ENCODE measurements around the gene SENP6. TPM values are rescaled to one million over a fixed set of nuclear protein-coding genes. Genes with fewer than 3 reads are reported as not detected.

SENP6 gene
- total RNA-seq, 1 experiment from 2014 or later: 116 TPM

GRCh38 chr6:75719133-75719532, 117.5 kb downstream of the SENP6 start:
- Histone ChIP-seq H2AFZ (ENCODE audit: low read length) (no peak overlapping the region), H4K8ac (replicated peaks; ENCODE audit: insufficient read length, low read depth, low read length) (no peak overlapping the region), H3K9ac (ENCODE audit: extremely low read depth, insufficient read length, low read length) (no peak overlapping the region), H2BK15ac (ENCODE audit: low read depth, low read length) (no peak overlapping the region), H2BK20ac (ENCODE audit: low read depth, low read length, poor library complexity, severe bottlenecking) (no peak overlapping the region), H3K9me3 (ENCODE audit: control insufficient read depth, low read depth, low read length) (no peaks in the 10 kb centered on the region), H4K91ac (ENCODE audit: insufficient read length, low read depth, low read length) (no peak overlapping the region), H3K18ac (ENCODE audit: insufficient read length, low read depth, low read length) (no peak overlapping the region), H4K20me1 (ENCODE audit: control insufficient read depth, insufficient read depth, insufficient read length) (no peaks in the 10 kb centered on the region), H3K56ac (ENCODE audit: insufficient read length, low read depth, low read length) (no peak overlapping the region), H3K27me3 (ENCODE audit: insufficient read depth, low read length) (no peaks in the 10 kb centered on the region), H3K79me2 (ENCODE audit: insufficient read depth, low read length) (no peaks in the 10 kb centered on the region), H2BK12ac (ENCODE audit: insufficient read length, low read depth, low read length) (no peak overlapping the region), H3K14ac (ENCODE audit: insufficient read depth, low read length) (no peak overlapping the region), H3K79me1 (ENCODE audit: insufficient read depth, low read depth, low read length, poor library complexity, severe bottlenecking) (no peaks in the 10 kb centered on the region), H3K4me2 (ENCODE audit: insufficient read depth, insufficient read length, low read length) (no peak overlapping the region), H2BK5ac (ENCODE audit: insufficient read length, low read length) (no peak overlapping the region), H2AK5ac (ENCODE audit: insufficient read length, low read length) (no peak overlapping the region), H3K4me1 (ENCODE audit: insufficient read depth, low read length) (no peaks in the 10 kb centered on the region), H2BK120ac (ENCODE audit: low read depth, low read length, poor library complexity, severe bottlenecking) (no peak overlapping the region), H3K27ac (ENCODE audit: insufficient read length, low read depth, low read length) (no peak overlapping the region), H3T11ph (ENCODE audit: low read length) (no peak overlapping the region), H3K23me2 (ENCODE audit: insufficient read length, low read depth, low read length, poor library complexity, severe bottlenecking) (no peaks in the 10 kb centered on the region), H3K4ac (ENCODE audit: low read depth, low read length) (no peak overlapping the region), H3K23ac (ENCODE audit: insufficient read length, low read depth, low read length) (no peak overlapping the region), H4K5ac (ENCODE audit: insufficient read length, low read depth, low read length) (no peak overlapping the region)
- no peaks in the 10 kb centered on the region for H3K4me1 Mint-ChIP-seq
- WGBS (ENCODE audit: extremely low coverage, insufficient read length, low lambda C conversion rate): no CpG with 5 or more reads among the region's 3 CpGs
- H3K27ac Mint-ChIP-seq: peak overlapping the region in 1 of 3 experiments; percentile 40; a peak in 2 of 7 replicates
- H3K36me3 Mint-ChIP-seq (ENCODE audit: insufficient read depth in 1 of 3, low read depth in 3 of 3): peaks cover 0 to 14% (median 12%) of the 10 kb centered on the region in 3 experiments; a peak in 5 of 7 replicates
- DNase-seq: no peak
- TF ChIP-seq CTCF (conservative IDR thresholded peaks at IDR 0.05): no peak
- no peaks in the 10 kb centered on the region for H3K9me3 Mint-ChIP-seq
- no peaks in the 10 kb centered on the region for H3K27me3 Mint-ChIP-seq (ENCODE audit: low read depth)
- no peak overlapping the region for H3K4me3 Mint-ChIP-seq

All from H9 (cell line).